Measurements from ENCODE around the gene FHOD3.

Gene FHOD3

DNA sequence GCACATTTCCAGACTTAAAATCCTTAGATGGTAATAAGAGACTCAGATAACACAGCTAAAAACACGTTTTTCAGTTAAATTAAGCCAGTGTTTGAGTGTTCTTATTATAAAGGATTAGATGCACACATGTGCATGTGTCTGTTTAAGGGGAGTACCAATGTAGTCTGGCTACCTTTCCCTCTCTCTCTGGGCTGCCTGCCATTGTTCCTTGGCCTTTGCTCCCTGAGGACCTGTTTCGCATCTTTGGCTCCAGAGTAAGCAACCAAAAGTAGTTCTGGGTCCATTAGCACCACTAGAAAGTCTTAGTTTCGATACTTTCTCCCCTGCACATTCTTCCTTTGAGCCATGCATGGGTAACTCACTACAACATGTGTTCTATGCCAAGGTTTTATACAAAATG is 303.0 kb downstream of the FHOD3 start:
- TF ChIP-seq SIN3A (IDR thresholded peaks at IDR 0.05; ENCODE audit: borderline replicate concordance, insufficient read depth, low read length) (no peak), POLR2AphosphoS5 (IDR thresholded peaks at IDR 0.05; ENCODE audit: low read depth, low read length) (no peak), FOXP2 (optimal IDR thresholded peaks at IDR 0.05; ENCODE audit: borderline replicate concordance, extremely low read depth, extremely low read length, insufficient read depth) (no peak), TAF1 (IDR thresholded peaks at IDR 0.05; ENCODE audit: borderline replicate concordance, insufficient read depth, low read length) (no peak)
- TF ChIP-seq, protein P1, sequence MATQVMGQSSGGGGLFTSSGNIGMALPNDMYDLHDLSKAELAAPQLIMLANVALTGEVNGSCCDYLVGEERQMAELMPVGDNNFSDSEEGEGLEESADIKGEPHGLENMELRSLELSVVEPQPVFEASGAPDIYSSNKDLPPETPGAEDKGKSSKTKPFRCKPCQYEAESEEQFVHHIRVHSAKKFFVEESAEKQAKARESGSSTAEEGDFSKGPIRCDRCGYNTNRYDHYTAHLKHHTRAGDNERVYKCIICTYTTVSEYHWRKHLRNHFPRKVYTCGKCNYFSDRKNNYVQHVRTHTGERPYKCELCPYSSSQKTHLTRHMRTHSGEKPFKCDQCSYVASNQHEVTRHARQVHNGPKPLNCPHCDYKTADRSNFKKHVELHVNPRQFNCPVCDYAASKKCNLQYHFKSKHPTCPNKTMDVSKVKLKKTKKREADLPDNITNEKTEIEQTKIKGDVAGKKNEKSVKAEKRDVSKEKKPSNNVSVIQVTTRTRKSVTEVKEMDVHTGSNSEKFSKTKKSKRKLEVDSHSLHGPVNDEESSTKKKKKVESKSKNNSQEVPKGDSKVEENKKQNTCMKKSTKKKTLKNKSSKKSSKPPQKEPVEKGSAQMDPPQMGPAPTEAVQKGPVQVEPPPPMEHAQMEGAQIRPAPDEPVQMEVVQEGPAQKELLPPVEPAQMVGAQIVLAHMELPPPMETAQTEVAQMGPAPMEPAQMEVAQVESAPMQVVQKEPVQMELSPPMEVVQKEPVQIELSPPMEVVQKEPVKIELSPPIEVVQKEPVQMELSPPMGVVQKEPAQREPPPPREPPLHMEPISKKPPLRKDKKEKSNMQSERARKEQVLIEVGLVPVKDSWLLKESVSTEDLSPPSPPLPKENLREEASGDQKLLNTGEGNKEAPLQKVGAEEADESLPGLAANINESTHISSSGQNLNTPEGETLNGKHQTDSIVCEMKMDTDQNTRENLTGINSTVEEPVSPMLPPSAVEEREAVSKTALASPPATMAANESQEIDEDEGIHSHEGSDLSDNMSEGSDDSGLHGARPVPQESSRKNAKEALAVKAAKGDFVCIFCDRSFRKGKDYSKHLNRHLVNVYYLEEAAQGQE (IDR thresholded peaks at IDR 0.05; ENCODE audit: insufficient read depth in 1 of 2, low read depth in 2 of 2, low read length in 2 of 2) = no peak

DNA sequence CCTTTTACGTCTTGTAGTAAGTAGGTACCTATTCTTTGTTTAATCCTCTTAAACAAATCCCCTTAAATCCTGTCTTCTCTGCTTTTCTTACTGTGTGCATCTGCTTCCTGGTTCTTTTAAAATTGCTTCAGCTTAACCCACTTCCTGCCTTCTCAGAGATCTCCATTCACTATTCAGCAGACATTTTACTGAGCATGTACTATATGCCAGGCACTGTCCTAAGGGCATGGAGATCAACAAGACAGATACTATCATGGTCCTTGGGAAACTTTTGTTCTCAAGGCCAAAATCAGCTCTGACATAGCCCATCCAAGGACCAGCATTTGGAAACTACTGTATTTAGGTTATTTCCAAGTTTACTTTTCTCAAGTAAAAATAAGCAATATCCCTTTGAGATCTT is 303.8 kb downstream of the FHOD3 start:
- TF ChIP-seq FOXP2 (optimal IDR thresholded peaks at IDR 0.05; ENCODE audit: borderline replicate concordance, extremely low read depth, extremely low read length, insufficient read depth) = no peak
- TF ChIP-seq, protein P1 (IDR thresholded peaks at IDR 0.05; ENCODE audit: insufficient read depth in 1 of 2, low read depth in 2 of 2, low read length in 2 of 2) = no peak

DNA sequence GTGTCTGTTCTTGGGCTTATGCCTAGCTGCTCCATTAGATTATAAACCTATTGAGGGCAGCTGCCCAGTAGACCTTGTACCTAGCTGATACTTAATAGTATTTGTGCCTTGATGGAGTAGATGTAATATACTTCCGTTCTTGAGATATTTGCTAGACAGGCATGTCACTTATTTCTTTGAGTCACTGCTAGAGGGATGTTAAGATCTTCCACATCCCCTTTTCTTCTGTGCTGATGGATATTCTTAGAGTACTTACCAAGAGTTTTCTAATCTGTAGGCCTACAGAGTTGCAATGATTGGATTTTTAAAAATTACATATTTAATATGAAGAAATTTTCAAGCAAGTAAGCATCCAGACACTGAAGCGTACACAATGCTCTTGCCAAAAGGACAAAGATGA is 304.6 kb downstream of the FHOD3 start:
- TF ChIP-seq TAF1 (IDR thresholded peaks at IDR 0.05; ENCODE audit: borderline replicate concordance, insufficient read depth, low read length) (no peak), SIN3A (IDR thresholded peaks at IDR 0.05; ENCODE audit: borderline replicate concordance, insufficient read depth, low read length) (no peak)

DNA sequence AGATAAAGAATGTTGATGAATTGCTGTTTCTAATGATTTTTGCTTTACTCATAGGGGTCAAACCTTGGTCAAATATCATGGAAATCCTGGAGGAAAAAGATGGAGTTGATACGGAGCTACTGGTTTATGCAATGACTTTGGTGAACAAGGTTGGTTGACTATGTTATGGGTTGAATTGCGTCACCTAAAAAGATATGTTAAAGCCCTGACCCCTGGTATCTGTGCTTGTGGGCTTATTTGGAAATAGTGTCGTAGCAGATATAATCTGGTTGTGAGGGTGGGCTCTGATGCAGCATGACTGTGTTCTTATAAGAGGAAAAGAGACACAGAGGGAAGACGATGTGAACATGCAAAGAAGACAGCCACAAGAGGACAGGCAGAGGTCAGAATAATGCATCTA is 305.1 kb downstream of the FHOD3 start:
- no peak for TF ChIP-seq SIN3A (IDR thresholded peaks at IDR 0.05; ENCODE audit: borderline replicate concordance, insufficient read depth, low read length)
- no peak for TF ChIP-seq TAF1 (IDR thresholded peaks at IDR 0.05; ENCODE audit: borderline replicate concordance, insufficient read depth, low read length)
- no peak for TF ChIP-seq POLR2AphosphoS5 (IDR thresholded peaks at IDR 0.05; ENCODE audit: low read depth, low read length)
- TF ChIP-seq, protein P1 (IDR thresholded peaks at IDR 0.05; ENCODE audit: insufficient read depth in 1 of 2, low read depth in 2 of 2, low read length in 2 of 2) = no peak
- TF ChIP-seq FOXP2 (optimal IDR thresholded peaks at IDR 0.05; ENCODE audit: borderline replicate concordance, extremely low read depth, extremely low read length, insufficient read depth) = no peak

DNA sequence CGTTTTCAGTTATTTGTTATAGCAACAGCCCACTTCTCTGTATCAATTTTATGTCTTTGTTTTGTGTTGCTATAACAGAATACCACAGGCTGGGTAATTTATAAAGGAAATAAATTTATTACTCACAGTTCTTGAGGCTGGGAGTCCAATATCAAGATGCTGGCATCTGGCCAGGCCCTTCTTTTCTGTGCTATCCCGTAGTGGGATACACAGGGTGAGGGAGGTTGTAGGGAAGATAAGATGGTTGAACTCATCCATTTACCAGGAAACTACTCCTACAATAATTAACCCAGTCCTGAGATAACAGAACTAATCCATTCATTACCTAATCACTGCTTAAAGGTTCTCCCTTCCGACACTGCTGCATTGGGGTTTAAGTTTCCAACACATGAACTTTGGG is 310.6 kb downstream of the FHOD3 start:
- no peak for TF ChIP-seq FOXP2 (optimal IDR thresholded peaks at IDR 0.05; ENCODE audit: borderline replicate concordance, extremely low read depth, extremely low read length, insufficient read depth)

DNA sequence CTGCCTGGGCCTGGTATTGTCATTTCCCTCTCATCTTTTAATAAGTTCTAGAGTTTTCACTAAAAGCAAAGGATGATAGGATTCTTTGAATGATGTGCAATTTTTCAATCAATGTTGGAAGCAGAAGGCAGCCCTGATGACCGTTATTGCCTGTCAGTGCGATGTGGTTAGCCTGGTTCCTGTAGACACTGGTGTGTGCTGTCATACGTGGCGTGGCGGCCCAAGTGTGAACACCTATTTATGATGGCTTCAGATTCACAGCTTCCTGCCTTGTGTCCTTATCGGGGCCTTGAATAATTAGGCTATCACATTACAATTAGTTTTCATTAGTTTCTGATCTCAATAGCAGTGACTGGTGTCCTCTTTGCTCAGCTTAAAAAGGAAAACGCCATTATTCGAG is 312.7 kb downstream of the FHOD3 start:
- TF ChIP-seq FOXP2 (optimal IDR thresholded peaks at IDR 0.05; ENCODE audit: borderline replicate concordance, extremely low read depth, extremely low read length, insufficient read depth) (no peak), TAF1 (IDR thresholded peaks at IDR 0.05; ENCODE audit: borderline replicate concordance, insufficient read depth, low read length) (no peak), SIN3A (IDR thresholded peaks at IDR 0.05; ENCODE audit: borderline replicate concordance, insufficient read depth, low read length) (no peak), POLR2AphosphoS5 (IDR thresholded peaks at IDR 0.05; ENCODE audit: low read depth, low read length) (no peak)
- TF ChIP-seq, protein P1 (IDR thresholded peaks at IDR 0.05; ENCODE audit: insufficient read depth in 1 of 2, low read depth in 2 of 2, low read length in 2 of 2) = no peak

Data from PFSK-1 (cell line).